ENCODE results near the gene MTREX.

GRCh38 chr5:55450050-55450765, 142.4 kb downstream of the MTREX start:
- TF ChIP-seq CTCF (IDR thresholded peaks at IDR 0.05) (no peak), POLR2A (IDR thresholded peaks at IDR 0.05) (no peak), POLR2AphosphoS5 (IDR thresholded peaks at IDR 0.05) (no peak), EP300 (IDR thresholded peaks at IDR 0.05) (no peak)
